Kidney (tissue), 14 donors: ENCODE measurements around the gene RTEL1. TPM values are rescaled to one million over a fixed set of nuclear protein-coding genes. Genes with fewer than 3 reads are reported as not detected.

Experiments
- DNase-seq, 5 donors: peaks; one replicate each; pipeline ENCODE4 v3.0.0-alpha.2; 2013 to 2020
- FAIRE-seq: peaks from 2 replicates; lab custom pipeline; 2012; peaks lifted over from hg19 to GRCh38; lab: Jason Lieb, UNC
- H3K27ac ChIP-seq, 2 donors: one replicate each; pipeline ENCODE4 v1.7.0; 2013; ENCODE audit warnings: low read depth in 2 of 2, low read length in 2 of 2, inconsistent platforms in 1 of 2
- H3K27me3 ChIP-seq: one replicate; pipeline ENCODE4 v1.7.1; 2013; ENCODE audit warnings: low read length, inconsistent platforms; ENCODE audit not compliant: control insufficient read depth, insufficient read depth
- H3K36me3 ChIP-seq, 3 donors: one replicate each; pipeline versions ENCODE4 v1.7.0 to v1.7.1; 2013; ENCODE audit warnings: low read length in 3 of 3, control low read depth in 1 of 3, inconsistent platforms in 1 of 3; ENCODE audit not compliant: insufficient read depth in 3 of 3, control insufficient read depth in 2 of 3
- H3K4me1 ChIP-seq, 3 donors: one replicate each; pipeline versions ENCODE4 v1.7.0 to v1.7.1; 2013; ENCODE audit warnings: low read length in 3 of 3, inconsistent platforms in 1 of 3, low read depth in 1 of 3; ENCODE audit not compliant: control insufficient read depth in 2 of 3, insufficient read depth in 2 of 3
- H3K4me3 ChIP-seq, 3 donors: one replicate each; pipeline versions ENCODE4 v1.7.0 to v1.8.1; 2013; ENCODE audit warnings: low read length in 3 of 3, control low read depth in 1 of 3, inconsistent platforms in 1 of 3
- H3K9ac ChIP-seq, 3 donors: one replicate each; pipeline versions ENCODE4 v1.7.0 to v1.7.1; 2013; ENCODE audit warnings: low read length in 3 of 3, control low read depth in 1 of 3, inconsistent platforms in 1 of 3
- H3K9me3 ChIP-seq, 3 donors: one replicate each; pipeline versions ENCODE4 v1.7.0 to v1.7.1; 2013; ENCODE audit warnings: low read length in 3 of 3, control low read depth in 1 of 3, inconsistent platforms in 1 of 3; ENCODE audit not compliant: control insufficient read depth in 2 of 3, insufficient read depth in 1 of 3
- CTCF ChIP-seq: IDR thresholded peaks from 3 replicates; pipeline ENCODE4 v1.5.1; 2012; ENCODE audit warnings: mild to moderate bottlenecking, moderate library complexity, borderline replicate concordance; ENCODE audit not compliant: insufficient read depth; ENCODE audit errors: extremely low read depth
- intact Hi-C: fragments of 100-400 bp; cut with DNase I; formaldehyde crosslinking; loops from one replicate; pipeline ENCODE4 v1.11.1; 2022
- polyA plus RNA-seq: library from polyadenylated mRNA; stranded (reverse); fragments of 350-450 nt; fragmentation: Illumina TruSeq; extraction: RNeasy Lipid Tissue Mini Kit (QIAGEN cat#74804); gene quantifications from one replicate; pipeline ENCODE4 v1.2.3, GENCODE V29; 2014; ENCODE audit warnings: low read depth, low replicate concordance; ENCODE audit not compliant: insufficient read depth
- total RNA-seq: library from RNA; stranded (reverse); fragmentation: NEBNext Ultra II Directional; extraction: Animal tissue kit (Norgen Biotek cat#: 25700); gene quantifications from one replicate; pipeline ENCODE4 v1.2.1, GENCODE V29; 2021
- donor health status: control.
- donor health status: control.
- donor health status: control.
- donor health status: control.
- donor health status: control.
- donor health status: DM: yes; HTN: yes; CAD: no.
- donor health status: Normal renal cell carcinoma (clear cell type).

RTEL1 gene
- total and polyA plus RNA-seq, 2 donors from 2014 or later: 5.3 to 37.7 TPM

- no peaks in the 10 kb centered on the region for H3K27me3 ChIP-seq
- H3K9me3 ChIP-seq: no peaks in the 10 kb centered on the region
- no peak for TF ChIP-seq CTCF
- FAIRE-seq (no peak), DNase-seq (peak in 1 of 5 donors; percentile 36)
- peaks cover 0 to 17% (median 6%) of the 10 kb centered on the region in 3 donors for H3K4me1 ChIP-seq
- intact Hi-C loops: no loop called here
- H3K36me3 ChIP-seq: peaks cover 2 to 36% (median 12%) of the 10 kb centered on the region in 3 donors
- peak overlapping the region in 1 of 3 donors; percentile 76 for H3K4me3 ChIP-seq
- H3K27ac ChIP-seq: peak overlapping the region in 1 of 2 donors; percentile 71
- peak overlapping the region in 1 of 3 donors; percentile 84 for H3K9ac ChIP-seq
Measured at GRCh38 chr20:63706027-63706695, 48.0 kb downstream of the RTEL1 start.

GRCh38 chr20:63706852-63707557, 48.9 kb downstream of the RTEL1 start:
- peaks cover 0 to 17% (median 6%) of the 10 kb centered on the region in 3 donors for H3K4me1 ChIP-seq
- FAIRE-seq: no peak

GRCh38 chr20:63707558-63708300, 49.6 kb downstream of the RTEL1 start, which contains the start of the genes ARFRP1 and ZGPAT:
ARFRP1 (minus strand) TSS chr20:63707976; CDS start chr20:63707091, 885 bp downstream.
ZGPAT (plus strand) TSS chr20:63708039; CDS start chr20:63708581, 542 bp downstream.
- FAIRE-seq (no peak), DNase-seq (peak; percentile 84 to 97 (median 92))
- H3K9ac ChIP-seq: peak within 1 kb of the TSS; percentile 18 to 84 (median 51)
- no peaks in the 10 kb centered on the region for H3K27me3 ChIP-seq
- no peak for TF ChIP-seq CTCF
- H3K4me1 ChIP-seq: peaks cover 0 to 17% (median 6%) of the 10 kb centered on the region in 3 donors
- no peaks in the 10 kb centered on the region for H3K9me3 ChIP-seq
- H3K36me3 ChIP-seq: peaks cover 4 to 47% (median 12%) of the 10 kb centered on the region in 3 donors
- peak within 1 kb of the TSS; percentile 71 to 83 for H3K27ac ChIP-seq
- peak within 1 kb of the TSS; percentile 66 to 76 (median 67) for H3K4me3 ChIP-seq
- intact Hi-C loops: no loop called here

More at GRCh38 chr20:63706852-63707557, 48.9 kb downstream of the RTEL1 start:
- TF ChIP-seq CTCF: peak; percentile 35
- H3K9me3 ChIP-seq: no peaks in the 10 kb centered on the region
- peak overlapping the region in 2 of 3 donors; percentile 51 to 84 for H3K9ac ChIP-seq
- H3K4me3 ChIP-seq: peak overlapping the region; percentile 66 to 76 (median 67)
- intact Hi-C loops: no loop called here
- no peaks in the 10 kb centered on the region for H3K27me3 ChIP-seq
- H3K27ac ChIP-seq: peak overlapping the region; percentile 71 to 83
- H3K36me3 ChIP-seq: peaks cover 2 to 43% (median 13%) of the 10 kb centered on the region in 3 donors
- DNase-seq: peak in 3 of 5 donors; percentile 58 to 87 (median 62)
